Adrenal gland (tissue), 5 donors: ENCODE measurements around the gene OR11H6.
"Not testable (repeated sequence)": the region's sequence is repeated elsewhere in the genome, so short reads cannot be mapped to it uniquely, and the experiment has no call there.

ENCODE experiments used
- CTCF ChIP-seq, 6 experiments: fragments of 450-650 bp in 4 of 6; fragments of 200-600 bp in 2 of 6; sonication (generic) in 1 of 6; IDR thresholded peaks; 1 replicate in 5 of 6; 2 replicates in 1 of 6; pipeline versions ENCODE4 v1.5.1 to v1.8.0; 2016 to 2021; ENCODE audit warnings: antibody characterized with exemption in 6 of 6, mild to moderate bottlenecking in 2 of 6, moderate library complexity in 1 of 6
- POLR2A ChIP-seq, 2 donors: fragments of 450-650 bp; IDR thresholded peaks; one replicate each; pipeline ENCODE4 v1.6.1; 2017; ENCODE audit warnings: antibody characterized with exemption in 2 of 2, mild to moderate bottlenecking in 2 of 2, moderate library complexity in 1 of 2
- donor health status: DM: no; HTN: no; CAD: no.

GRCh38 chr14:20235415-20235814 is 11.9 kb downstream of the OR11H6 start:
- not testable (repeated sequence) for TF ChIP-seq CTCF, POLR2A (IDR thresholded peaks at IDR 0.05)
